GM18868 (cell line): ENCODE results near the gene WDR74.
"Not testable (repeated sequence)": the region's sequence is repeated elsewhere in the genome, so short reads cannot be mapped to it uniquely, and the experiment has no call there.

ENCODE experiments used
- ATAC-seq: cut with Tn5 transposase; IDR thresholded peaks from one replicate; pipeline ENCODE4 v1.9.1; 2021; ENCODE audit warnings: mild to moderate bottlenecking, moderate library complexity; ENCODE audit not compliant: unreplicated experiment

The WDR74 gene

DNA sequence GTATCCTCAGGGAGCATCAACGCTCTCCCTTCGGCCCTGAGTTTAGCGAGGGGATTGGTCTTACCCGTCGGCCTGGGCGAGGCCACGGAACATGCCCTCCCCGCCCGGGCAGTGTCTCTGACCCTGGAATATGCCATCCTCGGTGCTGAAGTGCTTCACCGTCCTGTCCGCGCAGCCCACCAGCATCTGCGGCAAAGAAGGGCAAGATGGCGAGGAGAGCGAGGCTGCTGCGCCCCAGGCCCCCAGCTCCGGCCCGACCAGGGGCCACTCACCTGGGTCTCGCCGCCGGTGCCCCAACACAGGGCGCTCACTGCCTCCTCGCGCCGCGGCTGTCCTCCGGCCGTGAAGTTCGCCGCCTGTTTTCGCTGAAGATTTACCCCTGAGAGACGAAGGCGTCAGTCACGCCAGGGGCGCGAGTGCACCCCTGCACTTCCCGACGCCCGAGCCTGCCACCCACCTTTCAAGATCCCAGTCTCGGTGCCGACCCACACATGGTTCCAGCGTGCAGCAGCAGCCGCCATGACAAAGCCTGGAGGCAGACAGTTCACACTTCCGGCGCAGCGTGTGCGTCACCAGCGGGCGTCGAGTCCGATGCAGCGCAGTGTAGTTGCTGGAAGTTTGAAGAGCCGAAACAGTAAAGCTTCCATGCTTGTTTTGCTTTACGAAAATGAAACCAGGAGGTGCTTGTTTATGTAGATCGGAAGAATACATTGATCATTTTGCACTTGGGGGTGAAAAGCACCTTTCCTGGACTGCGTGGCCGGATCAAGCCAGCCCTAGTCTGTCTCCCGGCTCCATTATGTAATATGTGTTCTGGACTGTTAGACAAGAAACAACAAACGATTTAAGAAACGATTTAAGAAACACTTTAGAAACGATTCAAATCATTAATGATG is at the start of gene WDR74:
TSS of gene WDR74 (minus strand) at position 541 of the 896 bp plus-strand sequence. CDS start at position 521, 20 bp downstream.
- peak; percentile 39 for ATAC-seq

DNA sequence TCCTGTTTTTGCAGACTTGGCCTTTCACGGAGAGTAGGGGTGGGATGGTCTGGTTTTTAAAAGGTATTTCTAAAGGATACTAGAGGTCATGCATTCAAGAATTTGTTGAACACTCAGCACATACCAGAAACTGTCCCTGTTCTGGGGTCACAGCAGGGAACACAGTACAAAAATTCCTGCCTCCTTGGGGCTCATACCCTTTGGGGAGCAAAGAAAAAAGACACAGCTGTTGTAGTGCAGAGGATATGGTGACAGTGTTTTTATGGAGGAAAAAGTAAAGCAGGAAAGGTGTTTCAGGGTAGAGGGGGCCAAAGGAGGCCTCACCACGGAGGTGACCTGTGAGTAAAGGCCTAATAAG is 49.7 kb upstream of the WDR74 start:
- ATAC-seq, result no peak

DNA sequence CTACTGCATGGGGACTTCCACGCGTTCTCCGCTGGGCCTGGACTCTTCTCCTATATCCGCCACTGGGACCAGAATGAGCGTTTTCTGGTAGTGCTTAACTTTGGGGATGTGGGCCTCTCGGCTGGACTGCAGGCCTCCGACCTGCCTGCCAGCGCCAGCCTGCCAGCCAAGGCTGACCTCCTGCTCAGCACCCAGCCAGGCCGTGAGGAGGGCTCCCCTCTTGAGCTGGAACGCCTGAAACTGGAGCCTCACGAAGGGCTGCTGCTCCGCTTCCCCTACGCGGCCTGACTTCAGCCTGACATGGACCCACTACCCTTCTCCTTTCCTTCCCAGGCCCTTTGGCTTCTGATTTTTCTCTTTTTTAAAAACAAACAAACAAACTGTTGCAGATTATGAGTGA is 49.0 kb upstream of the WDR74 start:
- no peak for ATAC-seq

GRCh38 chr11:62885137-62885750 is 45.9 kb upstream of the WDR74 start:
- ATAC-seq, result no peak

GRCh38 chr11:62883673-62884072 is 44.3 kb upstream of the WDR74 start:
- no peak for ATAC-seq

DNA sequence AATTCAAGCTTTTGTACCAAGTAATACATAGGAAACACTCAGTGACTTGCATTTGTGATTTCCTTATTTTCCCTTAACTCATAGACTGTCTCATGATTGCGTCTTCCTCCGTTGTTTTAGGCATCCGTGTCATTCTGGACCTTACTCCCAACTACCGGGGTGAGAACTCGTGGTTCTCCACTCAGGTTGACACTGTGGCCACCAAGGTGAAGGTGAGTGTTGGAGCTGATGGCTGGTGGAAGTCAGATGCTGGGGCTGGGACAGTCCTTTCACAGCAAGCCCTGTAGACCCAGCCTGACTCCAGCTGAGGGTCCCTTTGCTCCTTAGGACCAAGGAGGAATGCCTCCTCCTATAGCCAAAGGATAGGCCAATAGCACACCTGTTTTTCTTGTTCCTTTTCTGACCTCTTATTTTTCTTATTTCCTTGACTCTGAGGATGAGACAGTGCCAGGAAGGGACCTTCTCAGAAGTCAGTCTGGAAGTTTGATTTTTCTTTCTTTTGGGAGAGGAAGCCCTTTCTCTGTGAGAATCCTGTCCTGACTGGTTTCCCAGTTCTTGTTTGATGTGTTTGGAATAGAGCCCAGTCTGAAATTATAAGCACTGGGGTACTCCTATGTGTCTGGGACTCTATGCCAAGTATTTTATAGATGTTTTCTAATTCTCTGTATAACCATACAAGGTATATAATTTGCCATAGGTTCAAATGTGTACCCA is 43.6 kb upstream of the WDR74 start:
- no peak for ATAC-seq

DNA sequence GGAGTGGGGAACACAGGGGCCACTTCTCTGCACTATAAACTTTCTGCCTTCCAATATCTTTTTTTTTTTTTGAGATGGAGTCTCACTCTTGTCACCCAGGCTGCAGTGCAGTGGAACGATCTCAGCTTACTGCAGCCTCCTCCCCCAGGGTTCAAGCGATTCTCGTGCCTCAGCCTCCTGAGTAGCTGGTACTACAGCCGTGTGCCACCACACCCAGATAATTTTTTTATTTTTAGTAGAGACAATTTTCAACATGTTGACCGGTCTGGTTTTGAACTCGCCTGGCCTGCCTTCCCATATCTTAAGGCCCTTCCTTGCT is 43.0 kb upstream of the WDR74 start:
- no peak for ATAC-seq

DNA sequence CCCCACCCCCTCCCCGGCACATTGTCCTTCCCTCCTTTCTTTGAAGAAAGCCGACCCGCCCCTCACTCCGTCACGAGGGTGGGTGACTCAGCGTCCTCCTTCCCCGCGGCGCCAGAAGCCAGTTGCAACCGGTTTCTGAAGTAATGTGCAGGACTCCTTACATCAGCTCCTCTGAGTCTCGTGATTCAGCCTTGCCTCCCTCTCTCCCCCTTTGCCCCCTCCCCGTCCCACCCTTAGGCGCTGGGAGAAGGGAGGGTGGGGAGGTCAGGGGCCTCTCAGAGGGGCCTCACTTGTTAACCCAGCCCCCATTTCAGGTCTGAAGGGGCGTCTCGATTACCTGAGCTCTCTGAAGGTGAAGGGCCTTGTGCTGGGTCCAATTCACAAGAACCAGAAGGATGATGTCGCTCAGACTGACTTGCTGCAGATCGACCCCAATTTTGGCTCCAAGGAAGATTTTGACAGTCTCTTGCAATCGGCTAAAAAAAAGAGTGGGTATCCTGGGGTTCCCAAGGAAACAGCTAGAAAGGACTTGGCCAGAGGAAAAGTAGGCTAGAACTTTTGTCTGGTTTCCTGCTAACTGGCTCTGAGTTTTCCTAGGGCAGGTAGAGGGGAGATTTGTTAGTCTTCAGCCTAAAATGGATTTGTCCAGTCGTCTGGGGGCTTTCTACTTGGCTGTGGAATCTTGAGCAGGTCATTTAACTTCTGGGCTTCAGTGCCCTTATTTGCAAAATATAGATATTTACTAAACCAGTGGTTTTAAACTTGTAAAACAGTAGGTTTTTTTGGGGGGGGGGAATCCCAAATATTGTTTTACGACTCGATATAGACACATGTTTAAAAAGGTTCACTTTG is 42.4 kb upstream of the WDR74 start:
- ATAC-seq, result peak; percentile 50

DNA sequence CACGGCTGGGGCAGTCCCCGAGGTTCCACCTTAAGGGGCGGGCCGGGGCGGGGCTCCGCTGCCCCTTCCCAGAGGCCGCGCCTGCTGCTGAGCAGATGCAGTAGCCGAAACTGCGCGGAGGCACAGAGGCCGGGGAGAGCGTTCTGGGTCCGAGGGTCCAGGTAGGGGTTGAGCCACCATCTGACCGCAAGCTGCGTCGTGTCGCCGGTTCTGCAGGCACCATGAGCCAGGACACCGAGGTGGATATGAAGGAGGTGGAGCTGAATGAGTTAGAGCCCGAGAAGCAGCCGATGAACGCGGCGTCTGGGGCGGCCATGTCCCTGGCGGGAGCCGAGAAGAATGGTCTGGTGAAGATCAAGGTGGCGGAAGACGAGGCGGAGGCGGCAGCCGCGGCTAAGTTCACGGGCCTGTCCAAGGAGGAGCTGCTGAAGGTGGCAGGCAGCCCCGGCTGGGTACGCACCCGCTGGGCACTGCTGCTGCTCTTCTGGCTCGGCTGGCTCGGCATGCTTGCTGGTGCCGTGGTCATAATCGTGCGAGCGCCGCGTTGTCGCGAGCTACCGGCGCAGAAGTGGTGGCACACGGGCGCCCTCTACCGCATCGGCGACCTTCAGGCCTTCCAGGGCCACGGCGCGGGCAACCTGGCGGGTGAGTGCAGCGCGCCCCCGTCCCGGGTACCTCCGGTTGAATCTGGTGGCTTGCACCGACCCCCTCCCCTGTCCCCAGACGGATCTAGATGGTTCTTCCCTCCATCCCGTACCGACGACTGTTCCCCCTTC is 41.6 kb upstream of the WDR74 start, which contains the start of gene SLC3A2:
TSS of gene SLC3A2 (plus strand) at position 94 of the 776 bp plus-strand sequence. CDS start at position 222, 128 bp downstream.
- ATAC-seq, result peak; percentile 70

DNA sequence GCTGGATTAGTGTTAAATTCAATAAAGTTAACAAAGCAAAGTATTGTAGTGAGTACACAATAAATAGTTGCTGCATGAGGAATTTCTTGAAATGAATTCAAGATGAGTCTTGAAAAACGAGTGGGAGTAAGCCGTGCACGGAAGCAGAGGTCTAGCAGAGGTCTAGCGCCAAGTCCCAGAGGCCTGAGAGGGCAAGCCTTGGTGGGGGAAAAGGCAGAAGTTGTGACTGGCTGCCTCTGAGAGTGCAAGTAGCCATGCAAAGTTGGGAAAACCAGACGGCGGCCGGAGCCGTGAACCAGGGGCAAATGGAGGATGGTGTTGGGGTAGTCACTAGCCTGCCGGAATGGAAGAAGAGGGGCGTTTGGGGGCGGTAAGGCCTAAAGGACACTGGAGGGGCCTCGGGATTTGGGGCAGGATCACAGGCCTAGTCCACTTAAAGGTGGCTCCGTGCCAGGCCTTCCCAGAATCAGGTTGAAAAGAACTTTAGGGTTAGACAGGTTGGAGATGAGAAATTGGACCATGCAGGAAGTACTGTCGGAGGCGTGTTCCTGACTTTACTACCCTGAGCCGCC is 40.9 kb upstream of the WDR74 start:
- peak; percentile 19 for ATAC-seq

DNA sequence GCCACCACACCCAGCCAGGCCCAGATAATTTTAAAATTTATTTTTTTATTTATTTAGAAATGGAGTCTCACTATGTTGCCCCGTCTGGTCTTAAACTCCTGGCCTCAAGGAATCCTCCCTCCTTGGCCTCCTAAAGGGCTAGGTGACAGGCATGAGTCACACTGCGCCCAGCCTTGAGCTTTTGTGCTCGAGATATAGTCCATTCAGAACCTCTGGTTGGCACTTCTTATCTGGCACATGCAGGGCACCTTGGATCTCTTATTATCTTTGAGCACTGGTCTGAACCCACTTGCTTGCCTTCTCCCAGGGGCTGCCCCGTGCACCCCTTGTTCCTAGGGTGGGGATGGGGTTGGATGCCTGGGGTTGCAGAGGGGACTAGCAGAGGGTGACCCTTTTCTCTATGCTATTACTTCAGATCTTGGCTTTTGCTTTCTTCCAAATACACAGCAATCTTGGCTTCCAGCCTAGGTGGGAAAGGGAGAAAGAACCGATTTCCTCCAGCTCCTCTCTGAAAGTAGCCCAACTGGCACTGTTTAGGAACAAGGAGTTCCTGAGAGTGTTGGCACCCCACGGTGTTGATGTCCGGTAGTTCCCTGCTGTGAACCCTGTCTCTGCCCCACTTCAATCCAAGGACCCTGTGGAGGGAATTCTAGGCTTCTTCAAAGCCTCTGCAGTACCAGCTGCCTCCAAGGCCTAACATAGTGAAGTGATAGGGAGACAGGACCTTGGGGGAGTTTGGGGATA is 40.0 kb upstream of the WDR74 start:
- no peak for ATAC-seq

DNA sequence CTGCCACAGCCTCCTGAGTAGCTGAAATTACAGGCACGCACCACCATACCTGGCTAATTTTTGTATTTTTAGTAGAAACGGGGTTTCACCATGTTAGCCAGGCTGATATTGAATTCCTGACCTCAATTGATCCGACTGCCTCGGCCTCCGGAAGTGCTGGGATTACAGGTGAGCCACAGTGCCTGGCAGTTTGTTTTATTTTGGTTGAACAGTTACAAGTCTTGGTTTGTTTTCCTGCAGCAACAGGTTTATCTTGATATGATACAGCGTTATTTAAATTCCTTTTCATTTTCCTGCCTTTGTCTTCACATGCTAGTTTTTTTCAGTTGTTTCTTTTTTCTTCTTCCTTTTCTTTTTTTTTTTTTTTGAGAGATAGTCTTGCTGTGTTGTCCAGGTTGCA is 37.3 kb upstream of the WDR74 start:
- ATAC-seq, result no peak

DNA sequence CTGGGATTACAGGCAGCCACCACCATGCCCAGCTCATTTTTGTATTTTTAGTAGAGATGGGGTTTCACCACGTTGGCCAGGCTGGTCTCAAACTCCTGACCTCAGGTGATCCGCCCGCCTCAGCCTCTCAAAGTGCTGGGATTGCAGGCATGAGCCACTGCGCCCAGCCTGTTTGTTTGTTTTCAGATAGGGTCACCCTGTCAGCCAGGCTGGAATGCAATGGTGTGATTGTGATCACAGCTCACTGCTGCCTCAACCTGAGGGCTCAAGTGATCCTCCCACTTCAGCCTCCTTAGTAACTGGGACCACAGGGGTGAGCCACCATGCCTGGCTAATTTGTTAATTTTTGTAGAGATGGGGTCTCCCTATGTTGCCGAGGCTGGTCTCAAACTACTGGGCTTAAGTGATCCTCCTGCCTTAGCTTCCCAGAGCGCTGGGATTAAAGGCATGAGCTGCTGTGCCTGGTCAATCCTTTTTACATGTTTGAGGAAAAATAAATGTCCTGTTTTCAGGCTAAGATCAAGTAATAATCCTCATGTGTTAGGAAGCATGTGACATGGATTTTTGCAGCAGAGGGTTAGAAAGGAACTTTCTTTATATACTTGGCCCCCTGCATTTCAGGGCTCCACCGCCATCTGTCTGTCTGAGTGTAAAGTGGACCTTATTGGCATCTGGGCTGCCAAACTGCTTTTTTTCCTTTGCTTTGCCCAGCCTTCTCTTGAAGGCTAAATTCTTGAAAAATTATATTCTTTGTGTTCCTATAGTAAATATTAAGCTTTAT is 36.5 kb upstream of the WDR74 start:
- ATAC-seq, result no peak

- no peak for ATAC-seq
Observed at GRCh38 chr11:62874851-62875250, 35.5 kb upstream of the WDR74 start.

DNA sequence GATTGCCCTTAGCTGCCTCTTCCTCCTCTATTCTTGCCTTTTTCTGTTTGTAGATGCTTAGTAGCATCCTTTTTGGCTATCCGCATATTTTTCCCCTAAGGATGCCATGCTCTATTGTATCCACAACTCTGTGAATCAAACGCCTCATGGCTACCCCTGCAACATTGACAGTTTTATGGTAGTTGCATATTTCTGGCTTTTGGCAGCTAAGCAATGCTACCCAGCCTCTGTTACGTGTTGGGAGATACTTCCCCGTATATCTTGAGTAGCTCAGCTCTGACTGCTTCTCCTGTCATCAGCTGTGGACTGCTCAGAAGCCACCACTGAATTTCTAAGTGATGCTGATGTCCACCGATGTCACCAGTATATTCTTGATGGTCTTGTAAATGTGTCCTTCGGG is 26.2 kb upstream of the WDR74 start:
- no peak for ATAC-seq

DNA sequence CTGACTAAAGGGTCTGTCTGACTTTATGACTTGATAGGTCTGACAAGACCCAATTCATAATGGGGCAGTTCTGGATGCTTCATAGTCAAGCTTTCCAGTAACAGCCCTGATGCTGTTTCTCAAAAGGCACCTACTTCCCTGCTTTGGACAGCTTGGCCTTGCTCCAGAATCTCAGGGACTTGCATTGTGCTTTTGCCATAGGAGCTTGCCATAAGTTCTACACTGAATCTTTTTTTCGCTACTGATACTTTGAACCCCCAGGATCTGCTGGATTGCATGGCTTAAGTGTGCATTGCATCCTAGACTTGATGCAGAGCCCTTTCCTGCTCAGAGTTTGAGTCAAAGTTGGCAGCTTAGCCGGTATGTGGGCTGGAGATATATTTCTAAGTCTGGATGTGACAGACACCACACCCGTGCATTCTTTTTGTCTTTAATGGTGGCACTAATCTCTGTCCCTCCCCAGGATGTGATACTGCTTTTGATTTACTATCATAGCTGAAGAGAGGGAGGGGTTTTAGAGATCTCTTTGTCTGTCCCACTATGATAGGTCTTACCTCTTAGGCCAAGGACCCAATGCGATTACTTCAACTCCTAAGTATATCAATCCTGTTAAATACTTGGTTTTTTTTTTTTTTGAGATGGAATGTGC is 24.4 kb upstream of the WDR74 start:
- no peak for ATAC-seq

DNA sequence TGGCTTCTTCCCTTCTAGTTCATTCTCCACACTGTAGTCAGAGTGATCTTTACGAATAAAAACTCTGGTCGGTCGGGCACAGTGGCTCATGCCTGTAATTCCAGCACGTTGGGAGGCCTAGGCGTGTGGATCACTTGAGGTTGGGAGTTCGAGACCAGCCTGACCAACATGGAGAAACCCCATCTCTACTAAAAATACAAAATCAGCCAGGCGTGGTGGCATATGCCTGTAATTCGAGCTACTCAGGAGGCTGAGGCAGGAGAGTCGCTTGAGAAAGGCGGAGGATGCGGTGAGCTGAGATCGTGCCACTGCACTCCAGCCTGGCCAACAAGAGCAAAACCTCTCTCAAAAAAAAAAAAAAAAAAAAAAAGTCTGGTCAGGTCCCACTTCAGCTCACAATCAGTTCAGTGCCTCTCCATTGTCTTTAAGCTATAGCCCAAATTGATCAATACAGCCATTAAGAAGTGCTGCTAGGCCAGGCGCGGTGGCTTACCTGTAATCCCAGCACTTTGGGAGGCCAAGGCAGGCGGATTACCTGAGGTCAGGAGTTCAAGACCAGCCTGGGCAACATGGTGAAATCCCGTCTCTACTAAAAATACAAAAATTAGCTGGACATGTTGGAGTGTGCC is 22.3 kb upstream of the WDR74 start:
- not testable (repeated sequence) for ATAC-seq
